ENCODE results near the gene NFASC.

The NFASC gene

GRCh38 chr1:205046870-205047269 is 176.2 kb downstream of the NFASC start:
- Histone ChIP-seq H3F3A (ENCODE audit: insufficient read depth, low read length) (no peaks in the 10 kb centered on the region), H3K27me3 (replicated peaks; ENCODE audit: insufficient read depth, low read length) (peaks cover 84% of the 10 kb centered on the region), H3K4me1 (ENCODE audit: low read length) (no peaks in the 10 kb centered on the region), H3K27ac (ENCODE audit: low read length) (no peak overlapping the region), H3K9ac (ENCODE audit: low read length) (no peak overlapping the region), H3K9me2 (replicated peaks; ENCODE audit: insufficient read depth, low read length) (no peaks in the 10 kb centered on the region), H3K79me2 (ENCODE audit: low read length) (no peaks in the 10 kb centered on the region), H3K9me3 (replicated peaks; ENCODE audit: insufficient read depth, low read length) (no peaks in the 10 kb centered on the region), H2AFZ (ENCODE audit: low read length) (no peak overlapping the region), H3K4me3 (ENCODE audit: low read length) (no peak overlapping the region), H3K4me2 (ENCODE audit: low read depth, low read length) (no peak overlapping the region), H4K20me1 (ENCODE audit: insufficient read depth, low read length) (no peaks in the 10 kb centered on the region), H3K36me3 (replicated peaks; ENCODE audit: insufficient read depth, low read length) (no peaks in the 10 kb centered on the region)
- TF ChIP-seq EZH2phosphoT487 (IDR thresholded peaks at IDR 0.05; ENCODE audit: low read length) (no peak), EZH2 (optimal IDR thresholded peaks at IDR 0.05; ENCODE audit: low read depth, low read length) (no peak)
- no peak for DNase-seq

- H3F3A ChIP-seq (ENCODE audit: insufficient read depth, low read length): no peaks in the 10 kb centered on the region
- no peaks in the 10 kb centered on the region for H3K9me3 ChIP-seq (replicated peaks; ENCODE audit: insufficient read depth, low read length)
- H4K20me1 ChIP-seq (ENCODE audit: insufficient read depth, low read length): no peaks in the 10 kb centered on the region
- peaks cover 77% of the 10 kb centered on the region for H3K27me3 ChIP-seq (replicated peaks; ENCODE audit: insufficient read depth, low read length)
- no peak overlapping the region for H3K4me2 ChIP-seq (ENCODE audit: low read depth, low read length)
- H3K27ac ChIP-seq (ENCODE audit: low read length): no peak overlapping the region
- H3K9me2 ChIP-seq (replicated peaks; ENCODE audit: insufficient read depth, low read length): no peaks in the 10 kb centered on the region
- no peaks in the 10 kb centered on the region for H3K4me1 ChIP-seq (ENCODE audit: low read length)
- H2AFZ ChIP-seq (ENCODE audit: low read length): no peak overlapping the region
- no peak overlapping the region for H3K4me3 ChIP-seq (ENCODE audit: low read length)
- H3K79me2 ChIP-seq (ENCODE audit: low read length): no peaks in the 10 kb centered on the region
- DNase-seq: no peak
- no peak overlapping the region for H3K9ac ChIP-seq (ENCODE audit: low read length)
- no peak for TF ChIP-seq EZH2phosphoT487 (IDR thresholded peaks at IDR 0.05; ENCODE audit: low read length)
- TF ChIP-seq EZH2 (optimal IDR thresholded peaks at IDR 0.05; ENCODE audit: low read depth, low read length): no peak
- TF ChIP-seq CTCF (IDR thresholded peaks at IDR 0.05; ENCODE audit: low read length): no peak
- no peaks in the 10 kb centered on the region for H3K36me3 ChIP-seq (replicated peaks; ENCODE audit: insufficient read depth, low read length)
Observed at GRCh38 chr1:205047764-205048231, 177.1 kb downstream of the NFASC start.

- H3K9me3 ChIP-seq (replicated peaks; ENCODE audit: insufficient read depth, low read length): no peaks in the 10 kb centered on the region
- no peak overlapping the region for H3K9ac ChIP-seq (ENCODE audit: low read length)
- H3K9me2 ChIP-seq (replicated peaks; ENCODE audit: insufficient read depth, low read length): no peaks in the 10 kb centered on the region
- no peak for TF ChIP-seq EZH2phosphoT487 (IDR thresholded peaks at IDR 0.05; ENCODE audit: low read length)
- no peak for TF ChIP-seq EZH2 (optimal IDR thresholded peaks at IDR 0.05; ENCODE audit: low read depth, low read length)
- TF ChIP-seq CTCF (IDR thresholded peaks at IDR 0.05; ENCODE audit: low read length): no peak
- no peaks in the 10 kb centered on the region for H4K20me1 ChIP-seq (ENCODE audit: insufficient read depth, low read length)
- H3K79me2 ChIP-seq (ENCODE audit: low read length): no peaks in the 10 kb centered on the region
- no peaks in the 10 kb centered on the region for H3K4me1 ChIP-seq (ENCODE audit: low read length)
- peaks cover 79% of the 10 kb centered on the region for H3K27me3 ChIP-seq (replicated peaks; ENCODE audit: insufficient read depth, low read length)
- DNase-seq: no peak
- H3K4me2 ChIP-seq (ENCODE audit: low read depth, low read length): no peak overlapping the region
- H3F3A ChIP-seq (ENCODE audit: insufficient read depth, low read length): no peaks in the 10 kb centered on the region
- H3K36me3 ChIP-seq (replicated peaks; ENCODE audit: insufficient read depth, low read length): no peaks in the 10 kb centered on the region
- H3K27ac ChIP-seq (ENCODE audit: low read length): no peak overlapping the region
- H2AFZ ChIP-seq (ENCODE audit: low read length): no peak overlapping the region
- H3K4me3 ChIP-seq (ENCODE audit: low read length): no peak overlapping the region
Observed at GRCh38 chr1:205048382-205048781, 177.7 kb downstream of the NFASC start.

GRCh38 chr1:205049479-205049878 is 178.8 kb downstream of the NFASC start:
- no peak overlapping the region for H3K4me2 ChIP-seq (ENCODE audit: low read depth, low read length)
- H3K27ac ChIP-seq (ENCODE audit: low read length): no peak overlapping the region
- no peaks in the 10 kb centered on the region for H3K79me2 ChIP-seq (ENCODE audit: low read length)
- H3F3A ChIP-seq (ENCODE audit: insufficient read depth, low read length): no peaks in the 10 kb centered on the region
- no peaks in the 10 kb centered on the region for H3K9me3 ChIP-seq (replicated peaks; ENCODE audit: insufficient read depth, low read length)
- no peaks in the 10 kb centered on the region for H3K36me3 ChIP-seq (replicated peaks; ENCODE audit: insufficient read depth, low read length)
- H3K27me3 ChIP-seq (replicated peaks; ENCODE audit: insufficient read depth, low read length): peaks cover 79% of the 10 kb centered on the region
- TF ChIP-seq EZH2phosphoT487 (IDR thresholded peaks at IDR 0.05; ENCODE audit: low read length) (no peak), CTCF (IDR thresholded peaks at IDR 0.05; ENCODE audit: low read length) (no peak), EZH2 (optimal IDR thresholded peaks at IDR 0.05; ENCODE audit: low read depth, low read length) (no peak)
- H3K4me3 ChIP-seq (ENCODE audit: low read length): no peak overlapping the region
- no peaks in the 10 kb centered on the region for H3K4me1 ChIP-seq (ENCODE audit: low read length)
- no peak overlapping the region for H2AFZ ChIP-seq (ENCODE audit: low read length)
- no peaks in the 10 kb centered on the region for H3K9me2 ChIP-seq (replicated peaks; ENCODE audit: insufficient read depth, low read length)
- no peak for DNase-seq
- H4K20me1 ChIP-seq (ENCODE audit: insufficient read depth, low read length): no peaks in the 10 kb centered on the region
- H3K9ac ChIP-seq (ENCODE audit: low read length): no peak overlapping the region

All from MM.1S (cell line).